Ovary (tissue), 9 donors: ENCODE measurements around the gene TNFAIP8L3. TPM values are rescaled to one million over a fixed set of nuclear protein-coding genes. Genes with fewer than 3 reads are reported as not detected.
"Not testable (repeated sequence)": the region's sequence is repeated elsewhere in the genome, so short reads cannot be mapped to it uniquely, and the experiment has no call there.

ENCODE experiments used
- DNase-seq, 5 donors: peaks; one replicate each; pipeline ENCODE4 v3.0.0-alpha.2; 2019 to 2020
- H3K27ac ChIP-seq, 2 donors: fragments of 200-600 bp; one replicate each; pipeline versions ENCODE4 v1.5.1 to v1.8.0; 2019 to 2022
- H3K27me3 ChIP-seq: fragments of 200-600 bp; one replicate; pipeline ENCODE4 v1.8.0; 2022
- H3K36me3 ChIP-seq: fragments of 200-600 bp; sonication (generic); one replicate; pipeline ENCODE4 v1.5.1; 2019
- H3K4me1 ChIP-seq: one replicate; pipeline ENCODE4 v1.8.1; 2013; ENCODE audit warnings: mild to moderate bottlenecking, moderate library complexity; ENCODE audit not compliant: insufficient read depth
- H3K4me3 ChIP-seq: fragments of 200-600 bp; sonication (generic); one replicate; pipeline ENCODE4 v1.5.1; 2017
- H3K9me3 ChIP-seq, 2 donors: fragments of 200-600 bp in 1 of 2; sonication (generic) in 1 of 2; one replicate each; pipeline versions ENCODE4 v1.5.1 to v1.8.1; 2013 to 2019; ENCODE audit warnings: mild to moderate bottlenecking in 1 of 2, moderate library complexity in 1 of 2
- CTCF ChIP-seq, 3 donors: fragments of 450-650 bp in 2 of 3; fragments of 200-600 bp in 1 of 3; IDR thresholded peaks; one replicate each; pipeline versions ENCODE4 v1.5.1 to v1.8.0; 2016 to 2022; ENCODE audit warnings: antibody characterized with exemption in 3 of 3, mild to moderate bottlenecking in 1 of 3
- EP300 ChIP-seq: sonication (generic); formaldehyde crosslinking; IDR thresholded peaks from one replicate; pipeline ENCODE4 v1.6.1; 2017; ENCODE audit warnings: antibody characterized with exemption
- POLR2A ChIP-seq: fragments of 450-650 bp; IDR thresholded peaks from one replicate; pipeline ENCODE4 v1.6.1; 2017; ENCODE audit warnings: antibody characterized with exemption, mild to moderate bottlenecking, moderate library complexity
- WGBS, 3 donors: extraction: QIAGEN DNeasy Blood & Tissue Kit in 1 of 3; methylation state at CpG; one replicate each; pipeline versions ENCODE4 v1.1.5 to v1.1.7; 2013 to 2017; 5-methylcytosine and 5-hydroxymethylcytosine counted together
- intact Hi-C, 4 donors: fragments of 100-400 bp; cut with DNase I; formaldehyde crosslinking; loops; one replicate each; pipeline versions ENCODE4 v1.11.0 to v1.15.1; 2022 to 2023
- polyA plus RNA-seq, 2 donors: library from polyadenylated mRNA; stranded (reverse); fragments of 200-250 nt in 1 of 2; fragments of 350-450 nt in 1 of 2; fragmentation: Illumina TruSeq in 1 of 2; extraction: RNeasy Lipid Tissue Mini Kit (QIAGEN cat#74804) in 1 of 2; gene quantifications; one replicate each; pipeline ENCODE4 v1.2.3, GENCODE V29; 2013 to 2014
- total RNA-seq, 7 donors: library from RNA; depleted of rRNA in 2 of 7; stranded (reverse); fragments of >200 nt in 2 of 7; fragmentation: NEBNext Ultra II Directional in 3 of 7; extraction: Animal tissue kit (Norgen Biotek cat#: 25700) in 3 of 7; gene quantifications; one replicate each; pipeline versions ENCODE4 v1.1.0 to v1.2.4, GENCODE V29; 2016 to 2023
- donor health status: DM: no; HTN: no; CAD: no; lungs with moderate emphysema.
- donor health status: DM: no; HTN: no; CAD: no.
- donor health status: Bipolar disorder and iron deficiency.
- donor health status: DM: yes; HTN: yes; CAD: no.
- donor health status: DM: no; HTN: no; CAD: no.
- donor health status: DM: yes; HTN: yes; CAD: no.

TNFAIP8L3 gene
- total and polyA plus RNA-seq, 9 donors: 10.2 to 76.5 (median 24.1) TPM

DNA sequence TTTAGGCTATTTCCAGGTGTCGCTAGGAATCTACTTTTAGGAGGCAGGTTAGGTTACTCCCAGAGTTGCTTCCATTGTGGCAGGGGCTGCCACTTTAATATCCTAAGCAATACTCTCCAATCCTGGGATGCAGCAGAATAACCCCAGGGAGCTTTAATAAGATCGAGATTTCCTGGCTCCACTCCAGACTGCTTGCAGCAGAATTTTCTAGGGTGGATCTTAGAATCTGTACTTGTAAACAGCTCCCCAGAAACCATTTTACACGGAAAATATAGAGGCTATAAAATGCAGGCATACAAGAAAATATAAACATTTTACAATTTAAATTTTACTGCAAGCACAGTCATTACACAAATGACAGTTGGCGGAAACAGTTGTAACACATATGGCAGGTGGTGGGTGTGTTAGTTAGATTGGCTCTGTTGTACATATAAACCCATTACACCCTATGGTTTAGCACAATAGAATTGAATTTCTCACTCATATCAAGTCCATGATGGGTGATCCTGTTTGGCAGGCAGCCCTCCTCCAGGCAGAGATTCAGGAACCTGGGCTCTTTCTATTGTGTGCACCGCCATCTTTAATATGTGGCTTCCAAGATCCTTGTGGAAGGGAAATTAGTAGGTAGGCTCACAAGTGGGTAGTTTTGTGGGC is 35.0 kb upstream of the TNFAIP8L3 start:
- no peaks in the 10 kb centered on the region for H3K27me3 ChIP-seq
- H3K27ac ChIP-seq: no peak overlapping the region
- no peak for DNase-seq
- no peaks in the 10 kb centered on the region for H3K9me3 ChIP-seq
- TF ChIP-seq EP300: no peak
- TF ChIP-seq POLR2A: no peak
- no peak for TF ChIP-seq CTCF (IDR thresholded peaks at IDR 0.05)
- H3K4me3 ChIP-seq: no peak overlapping the region
- peaks cover 4% of the 10 kb centered on the region for H3K4me1 ChIP-seq
- WGBS, 3 donors: 76 to 80% (median 78%) methylated on average over 5 of the region's 5 CpGs
- no peaks in the 10 kb centered on the region for H3K36me3 ChIP-seq
- intact Hi-C loops: loop anchor here in 1 of 4 donors (5.0 kb wide), 1 partner anchor 63 kb away; no protein-coding TSS in a partner anchor

DNA sequence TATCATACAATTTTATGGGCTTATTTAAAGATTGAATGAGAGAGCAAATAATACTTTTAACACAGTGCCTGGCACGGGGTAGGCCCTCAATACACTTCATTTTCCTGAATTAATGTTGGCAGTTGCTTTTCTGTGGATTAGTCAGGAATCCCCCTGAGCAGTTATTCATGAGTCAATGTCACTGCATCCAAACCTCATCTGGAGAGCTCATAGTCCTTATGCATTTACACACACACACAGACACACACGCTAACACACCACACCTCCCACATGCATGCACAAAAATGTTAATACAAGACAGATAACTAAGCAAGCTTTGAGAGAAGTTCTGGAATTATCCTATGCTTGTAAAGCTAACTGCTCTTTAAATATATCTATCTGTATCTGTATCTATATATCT is 34.0 kb upstream of the TNFAIP8L3 start:
- Histone ChIP-seq H3K27me3 (no peaks in the 10 kb centered on the region), H3K4me1 (peaks cover 4% of the 10 kb centered on the region), H3K9me3 (no peaks in the 10 kb centered on the region), H3K27ac (no peak overlapping the region), H3K36me3 (no peaks in the 10 kb centered on the region), H3K4me3 (no peak overlapping the region)
- TF ChIP-seq EP300 (no peak), CTCF (IDR thresholded peaks at IDR 0.05) (no peak), POLR2A (no peak)
- intact Hi-C loops: no loop called here
- 93 to 98% (median 95%) methylated on average over 2 of the region's 2 CpGs for WGBS, 3 donors
- no peak for DNase-seq

GRCh38 chr15:51126842-51127241 is 32.1 kb upstream of the TNFAIP8L3 start:
- intact Hi-C loops: no loop called here
- no peak for DNase-seq
- Histone ChIP-seq H3K27me3 (no peaks in the 10 kb centered on the region), H3K36me3 (no peaks in the 10 kb centered on the region), H3K4me1 (no peaks in the 10 kb centered on the region), H3K9me3 (no peaks in the 10 kb centered on the region), H3K4me3 (no peak overlapping the region), H3K27ac (no peak overlapping the region)
- TF ChIP-seq CTCF (IDR thresholded peaks at IDR 0.05) (no peak), POLR2A (no peak), EP300 (no peak)
- WGBS, 3 donors: 86 to 94% (median 89%) methylated on average over 3 of the region's 3 CpGs

DNA sequence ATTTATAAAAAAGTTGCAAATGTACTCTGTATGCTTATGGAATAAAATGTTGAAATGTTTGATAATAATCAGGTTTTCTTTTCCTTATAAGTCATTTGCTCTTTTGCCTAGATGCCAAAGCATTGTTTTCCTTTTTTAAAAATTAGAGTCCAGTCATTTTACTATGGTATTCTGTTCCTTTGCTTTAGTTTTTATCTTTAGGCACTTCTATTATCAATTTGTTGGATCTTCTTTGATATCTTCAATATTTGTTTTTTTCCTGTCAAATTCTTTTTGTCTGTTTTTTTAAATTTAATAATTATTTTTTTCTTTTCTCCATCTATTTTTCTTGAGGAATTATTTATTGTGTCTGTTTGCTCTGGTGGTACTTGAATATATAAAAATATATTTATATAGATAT is 28.3 kb upstream of the TNFAIP8L3 start:
- intact Hi-C loops, H3K9me3 ChIP-seq, H3K27ac ChIP-seq, H3K27me3 ChIP-seq, H3K4me1 ChIP-seq, H3K4me3 ChIP-seq, DNase-seq, H3K36me3 ChIP-seq: not testable (repeated sequence)

- no peak overlapping the region for H3K27ac ChIP-seq
- no peak for DNase-seq
- no peaks in the 10 kb centered on the region for H3K36me3 ChIP-seq
- 98 to 99% (median 98%) methylated on average over 1 of the region's 1 CpG for WGBS, 3 donors
- no peak overlapping the region for H3K4me3 ChIP-seq
- intact Hi-C loops: no loop called here
- TF ChIP-seq CTCF (IDR thresholded peaks at IDR 0.05) (no peak), POLR2A (no peak), EP300 (no peak)
- peaks cover 3% of the 10 kb centered on the region for H3K4me1 ChIP-seq
- H3K27me3 ChIP-seq: no peaks in the 10 kb centered on the region
- no peaks in the 10 kb centered on the region for H3K9me3 ChIP-seq
These were observed 27.0 kb upstream of the TNFAIP8L3 start for GRCh38 chr15:51121631-51122225.
